Measurements from ENCODE around the gene IGSF9.
"Not testable (repeated sequence)": the region's sequence is repeated elsewhere in the genome, so short reads cannot be mapped to it uniquely, and the experiment has no call there.

IGSF9 gene

DNA sequence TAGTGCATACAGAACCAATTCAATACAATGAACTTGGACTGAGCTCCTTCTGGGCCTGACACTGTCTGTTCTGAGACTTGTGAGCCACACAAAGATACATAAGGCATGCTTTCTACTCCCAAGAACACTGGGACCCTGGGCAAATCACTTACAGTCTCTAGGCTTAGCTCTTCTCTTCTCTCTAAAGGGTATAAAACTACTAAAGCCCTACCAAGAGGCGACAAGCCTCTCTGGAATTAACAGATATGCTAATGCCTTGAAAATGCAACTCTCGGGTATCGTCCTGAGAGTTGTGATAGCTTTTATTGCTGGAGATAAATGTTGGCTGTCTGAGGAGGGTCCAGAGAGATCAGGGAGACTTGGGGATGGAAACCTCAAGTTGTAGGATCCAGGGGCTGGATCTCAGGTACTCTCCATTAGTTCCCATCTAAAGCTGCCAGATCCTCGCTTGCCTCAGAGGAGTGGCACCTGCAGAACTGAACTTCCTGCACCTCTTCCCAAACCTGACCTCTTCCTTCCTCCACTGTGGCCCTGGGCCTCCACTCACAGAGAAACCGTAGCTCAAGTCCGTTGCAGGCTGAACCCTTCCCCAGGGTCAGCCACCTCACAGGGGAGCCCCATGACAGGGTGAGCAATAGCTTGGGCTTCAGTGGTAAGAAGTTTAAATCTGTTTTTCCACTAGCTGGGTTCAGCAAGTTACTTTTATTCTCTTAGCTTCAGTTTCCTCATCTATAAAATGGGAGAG lies 33.9 kb downstream of the IGSF9 start:
- no peak for DNase-seq (ENCODE audit: low read depth, low spot score)
- H3K27ac ChIP-seq, result peak overlapping the region; percentile 22

DNA sequence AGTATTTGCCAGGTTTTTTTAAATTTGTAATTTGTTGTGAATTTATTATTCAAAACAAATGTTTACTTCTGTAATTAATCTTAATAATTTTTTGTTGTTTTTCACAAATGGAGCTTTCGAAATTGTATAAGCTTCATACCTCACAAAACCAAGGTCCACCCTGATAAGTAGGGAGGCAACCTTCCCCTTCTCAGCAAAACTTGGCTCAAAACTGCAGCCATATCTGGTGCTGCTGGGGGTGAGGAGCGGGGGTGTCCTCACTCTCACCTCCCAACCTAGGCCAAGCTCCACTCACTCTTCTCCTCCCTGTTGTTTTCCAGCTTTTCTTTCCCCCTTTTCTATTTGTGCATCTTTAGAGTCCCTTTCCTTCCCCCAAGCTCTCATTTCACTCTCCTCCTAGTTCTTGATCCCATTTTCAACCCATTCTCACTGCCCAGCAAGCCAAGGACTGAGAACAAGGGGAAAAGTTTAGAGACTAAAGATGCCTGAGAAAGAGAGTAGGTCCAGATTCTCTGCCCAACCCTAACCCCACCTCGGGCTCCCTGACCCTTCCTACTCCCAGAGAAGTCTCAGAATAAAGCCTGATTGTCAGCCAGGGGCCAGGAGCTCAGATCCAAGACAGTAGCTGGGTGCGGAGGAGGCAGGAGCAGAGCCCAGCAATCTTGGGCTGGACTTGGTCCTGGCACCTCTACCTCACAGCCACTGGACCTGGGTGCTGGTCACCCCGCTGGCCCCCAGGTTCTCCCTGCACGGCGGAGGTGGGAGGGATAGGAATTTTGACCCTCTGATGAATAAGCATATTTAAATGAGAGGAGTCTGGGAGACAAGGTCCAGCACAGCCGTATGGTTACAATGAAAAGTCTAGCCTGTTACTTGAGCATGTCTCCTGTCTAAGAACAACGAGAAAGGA lies 37.1 kb downstream of the IGSF9 start:
- DNase-seq (ENCODE audit: low read depth, low spot score), result no peak
- no peak overlapping the region for H3K27ac ChIP-seq

DNA sequence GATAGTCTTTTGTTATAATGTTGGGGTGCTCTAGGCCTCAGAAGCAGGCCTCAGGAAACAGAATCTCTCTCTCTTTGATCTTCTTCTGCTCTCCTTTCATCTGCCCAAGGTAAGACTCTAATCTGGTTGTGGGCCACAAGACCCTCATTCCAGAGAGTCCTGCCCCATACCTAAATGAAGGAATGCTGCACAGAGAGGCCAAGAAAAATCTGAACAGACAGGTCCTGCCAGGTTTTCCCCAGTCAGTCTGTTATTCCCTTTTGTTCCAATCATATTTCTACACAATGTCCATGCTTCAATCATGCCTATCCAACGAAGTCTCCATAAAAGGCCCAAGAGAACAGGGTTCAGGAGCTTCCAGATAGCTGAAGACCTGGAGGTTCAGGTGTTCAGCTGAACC lies 38.5 kb downstream of the IGSF9 start:
- no peak overlapping the region for H3K27ac ChIP-seq
- DNase-seq (ENCODE audit: low read depth, low spot score), result no peak

DNA sequence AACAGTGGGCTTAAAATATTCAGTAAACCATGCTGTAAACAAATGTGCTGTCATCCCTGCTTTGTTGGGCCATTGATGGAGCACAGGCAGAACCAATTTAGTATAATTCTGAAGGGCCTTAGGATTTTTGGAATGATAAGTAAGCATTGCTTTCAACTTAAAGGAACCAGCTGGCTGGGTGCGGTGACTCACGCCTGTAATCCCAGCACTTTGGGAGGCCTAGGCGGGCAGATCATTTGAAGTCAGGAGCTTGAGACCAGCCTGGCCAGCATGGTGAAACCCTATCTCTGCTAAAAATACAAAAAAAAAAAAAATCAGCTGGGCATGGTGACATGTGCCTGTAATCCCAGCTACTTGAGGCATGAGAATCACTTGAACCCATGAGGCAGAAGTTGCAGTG lies 41.4 kb downstream of the IGSF9 start:
- DNase-seq (ENCODE audit: low read depth, low spot score); H3K27ac ChIP-seq: not testable (repeated sequence)

DNA sequence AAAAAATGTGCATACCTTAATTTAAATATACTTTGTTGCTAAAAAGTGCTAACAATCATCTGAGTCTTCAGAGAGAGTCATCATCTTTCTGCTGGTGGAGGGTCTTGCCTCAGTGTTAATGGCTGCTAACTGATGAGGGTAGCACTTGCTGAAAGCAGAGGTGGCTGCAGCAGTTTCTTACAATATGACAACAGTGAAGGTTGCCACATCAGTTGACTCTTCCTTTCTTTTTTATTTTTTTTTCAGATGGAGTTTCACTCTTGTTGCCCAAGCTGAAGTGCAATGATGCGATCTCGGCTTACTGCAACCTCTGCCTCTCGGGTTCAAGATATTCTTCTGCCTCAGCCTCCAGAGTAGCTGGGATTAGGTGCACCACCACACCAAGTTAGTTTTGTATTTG lies 42.9 kb downstream of the IGSF9 start:
- no peak overlapping the region for H3K27ac ChIP-seq
- DNase-seq (ENCODE audit: low read depth, low spot score), result no peak

DNA sequence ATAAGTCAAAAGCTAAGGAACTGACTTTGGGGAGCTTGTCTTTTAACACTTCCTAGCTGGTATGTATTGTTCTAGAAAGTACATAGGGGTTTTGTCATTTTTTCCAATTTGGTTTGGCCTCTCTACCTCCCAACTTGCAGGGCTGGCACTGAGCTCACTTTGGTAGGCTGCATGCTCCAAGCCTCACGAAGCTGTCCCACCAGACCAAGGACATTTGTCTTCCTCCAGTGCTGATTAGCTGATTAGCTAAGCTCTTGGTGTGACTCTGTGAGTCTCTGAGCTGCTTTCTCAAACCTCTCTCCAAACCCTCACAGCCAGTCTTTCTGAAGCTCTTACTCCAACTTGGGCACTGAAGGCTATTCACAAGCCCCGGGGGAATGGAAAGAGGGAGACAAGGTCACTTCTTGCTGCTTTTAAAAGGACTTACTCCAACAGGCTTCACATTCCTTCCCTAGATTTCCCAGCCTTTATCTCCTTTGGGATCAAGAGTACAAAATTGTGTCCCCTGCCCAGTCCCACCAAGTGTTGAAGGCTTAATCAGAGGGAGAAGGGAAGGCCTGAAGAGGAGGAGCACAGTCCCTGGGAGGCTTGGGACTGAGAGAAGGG lies 44.6 kb downstream of the IGSF9 start:
- no peak for DNase-seq (ENCODE audit: low read depth, low spot score)
- peak overlapping the region; percentile 37 for H3K27ac ChIP-seq

DNA sequence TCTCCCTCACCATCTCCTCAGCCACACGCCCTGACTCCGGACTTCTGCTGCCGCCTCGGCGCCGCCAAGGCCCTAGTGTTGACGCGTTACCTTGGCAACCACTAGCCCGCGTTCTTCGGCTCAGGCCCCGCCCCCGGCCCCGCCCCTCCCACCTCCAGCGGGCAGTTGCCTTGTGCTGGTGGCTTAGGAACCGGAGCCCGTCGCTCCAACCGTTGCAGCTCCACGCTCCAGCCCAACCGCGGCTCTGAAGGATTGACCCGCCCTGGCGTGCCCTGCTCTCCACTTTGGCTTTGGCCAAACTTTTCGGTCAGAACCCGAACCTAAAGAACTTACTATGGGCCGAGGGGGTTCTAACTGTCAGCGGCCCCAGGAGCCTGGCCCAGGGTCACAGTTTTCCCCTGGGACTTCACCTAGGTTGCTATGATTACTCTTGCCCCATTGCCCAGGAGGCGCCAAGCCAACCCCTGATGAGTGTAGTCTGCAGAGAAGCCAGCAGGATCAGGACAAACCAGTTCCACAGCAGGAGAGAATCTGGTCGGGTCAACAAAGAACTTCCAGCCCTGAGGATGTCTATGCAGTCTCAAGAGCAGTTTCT lies 45.2 kb downstream of the IGSF9 start, which contains the start of gene CFAP45:
Gene CFAP45 (minus strand): TSS at position 80 of the 595 bp plus-strand sequence. CDS start 67 bp downstream, at position 13.
- no peak for DNase-seq (ENCODE audit: low read depth, low spot score)
- H3K27ac ChIP-seq, result peak within 1 kb of the TSS; percentile 37

DNA sequence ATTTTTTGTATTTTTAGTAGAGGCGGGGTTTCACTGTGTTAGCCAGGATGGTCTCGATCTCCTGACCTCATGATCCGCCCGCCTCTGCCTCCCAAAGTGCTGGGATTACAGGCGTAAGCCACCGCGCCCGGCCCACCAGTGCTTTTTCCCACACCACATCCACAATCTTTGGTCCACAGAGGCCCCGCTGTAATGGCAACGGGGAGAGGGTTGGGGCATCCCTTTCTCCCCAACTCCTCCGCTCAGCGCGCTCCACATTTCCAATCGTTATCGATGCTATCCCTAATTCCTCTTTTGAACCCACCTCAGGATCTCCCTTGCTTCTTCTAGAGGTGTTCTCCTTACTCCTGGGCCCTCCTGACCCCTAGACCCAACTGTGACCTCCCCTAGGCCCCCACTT lies 45.8 kb downstream of the IGSF9 start:
- DNase-seq (ENCODE audit: low read depth, low spot score); H3K27ac ChIP-seq: not testable (repeated sequence)

DNA sequence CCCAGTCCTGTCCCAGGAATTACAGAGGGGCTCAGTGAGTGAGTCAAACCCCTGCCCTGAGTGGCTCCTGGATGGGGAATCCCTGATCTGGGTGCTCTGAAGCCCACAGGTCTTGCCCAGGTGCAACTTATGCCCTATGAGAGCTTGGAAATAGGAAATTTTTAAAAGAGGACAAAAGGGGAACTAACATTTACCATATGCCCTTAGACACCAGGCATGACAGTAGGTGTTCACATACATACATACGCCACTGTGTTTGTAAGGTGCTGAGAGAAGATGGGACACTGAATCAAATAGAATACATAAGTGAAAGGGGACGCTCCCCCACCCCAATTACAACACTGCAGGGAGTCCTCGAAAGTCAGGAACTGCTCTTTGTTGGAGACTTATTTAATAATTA lies 46.9 kb downstream of the IGSF9 start:
- H3K27ac ChIP-seq, result no peak overlapping the region
- no peak for DNase-seq (ENCODE audit: low read depth, low spot score)

DNA sequence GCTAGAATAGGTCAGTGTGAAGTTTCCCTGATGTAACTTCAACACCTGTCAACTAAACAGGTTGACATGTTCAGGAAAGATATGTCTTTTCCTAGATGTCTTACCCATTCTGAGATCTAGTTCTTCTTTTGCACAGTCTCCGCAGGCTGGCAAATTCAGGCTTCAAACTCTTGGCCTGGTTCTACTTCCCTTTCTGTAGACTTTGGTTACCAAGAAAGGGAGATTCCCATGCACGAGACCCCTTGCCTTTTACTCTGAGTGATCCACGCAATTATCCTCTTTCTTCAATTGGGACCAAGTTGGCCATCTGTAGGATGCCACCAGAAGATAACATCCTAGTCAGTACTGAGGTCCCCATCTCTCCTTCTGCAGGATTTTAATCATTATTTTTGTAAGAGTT lies 47.5 kb downstream of the IGSF9 start:
- no peak for DNase-seq (ENCODE audit: low read depth, low spot score)
- H3K27ac ChIP-seq, result no peak overlapping the region

DNA sequence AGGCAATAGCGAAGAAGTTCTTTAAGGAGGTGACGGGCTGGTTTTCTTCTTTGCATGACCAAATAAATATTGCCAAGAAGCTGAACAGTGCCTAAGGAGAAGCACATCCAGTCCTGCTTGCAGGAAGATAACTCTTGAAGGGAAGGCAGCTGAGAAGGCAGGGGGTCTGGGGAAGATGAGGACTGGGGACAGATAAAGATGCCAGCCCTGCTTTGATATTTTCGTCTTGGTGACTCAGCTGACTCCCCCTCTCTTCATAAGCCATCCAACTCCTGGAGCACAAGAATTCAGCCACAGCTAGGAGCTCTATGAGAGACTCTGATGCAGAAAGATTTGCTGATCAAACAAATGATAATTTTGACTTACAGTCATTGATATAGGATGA lies 48.9 kb downstream of the IGSF9 start:
- no peak for DNase-seq (ENCODE audit: low read depth, low spot score)
- no peak overlapping the region for H3K27ac ChIP-seq

DNA sequence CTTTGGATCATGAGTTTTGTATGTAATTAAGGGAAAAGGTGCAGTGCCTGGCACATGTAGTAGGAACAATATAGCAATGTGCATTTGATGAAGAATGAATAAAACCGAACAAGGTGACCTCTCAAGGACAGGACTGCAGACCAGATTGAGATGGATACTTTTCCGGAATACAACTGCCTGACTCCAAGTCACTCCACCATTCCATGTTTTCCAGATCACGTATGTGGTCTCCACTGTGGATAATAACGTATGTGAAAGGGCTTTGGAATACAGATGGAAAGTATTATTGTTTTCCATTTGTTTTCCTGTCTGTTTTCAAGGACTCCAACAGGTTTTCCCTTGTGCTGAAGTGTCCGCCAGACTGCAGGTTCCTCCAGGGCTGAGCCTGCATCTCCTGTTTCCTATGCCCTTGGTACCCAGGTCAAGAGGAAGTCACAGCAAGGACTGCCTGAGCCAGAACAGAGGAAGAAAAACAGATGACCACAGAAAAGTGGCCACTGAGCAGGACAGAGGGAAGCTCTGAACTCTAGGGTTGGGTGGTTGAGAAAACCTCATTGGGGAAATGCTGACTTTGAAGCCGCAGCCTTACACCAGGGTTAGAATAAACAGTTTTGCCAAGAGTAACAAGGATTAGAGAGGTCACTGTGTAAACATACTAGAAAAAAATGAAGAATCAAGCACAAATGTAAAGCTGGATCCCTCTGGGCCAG lies 49.4 kb downstream of the IGSF9 start:
- no peak for DNase-seq (ENCODE audit: low read depth, low spot score)

DNA sequence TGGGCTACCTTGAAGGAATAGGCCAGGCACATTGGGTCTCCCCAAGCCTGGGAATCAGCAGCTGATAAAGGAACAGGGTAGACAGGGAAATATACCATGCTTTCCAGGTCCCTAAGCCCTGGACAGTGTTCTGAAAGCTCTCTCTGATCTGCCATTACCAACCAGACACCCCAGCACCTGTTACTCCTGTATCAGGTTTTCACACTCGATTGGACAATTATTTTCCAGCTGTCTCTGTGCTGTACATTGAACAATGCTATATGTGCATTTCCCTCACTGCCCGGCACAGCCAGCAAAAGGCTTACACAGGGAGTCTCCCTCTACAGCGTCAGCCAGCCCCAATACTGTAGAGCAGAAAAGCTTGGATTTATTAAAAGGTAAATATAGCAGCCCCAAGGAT lies 50.1 kb downstream of the IGSF9 start:
- no peak overlapping the region for H3K27ac ChIP-seq

More for the DNA sequence above, 49.4 kb downstream of the IGSF9 start:
- no peak overlapping the region for H3K27ac ChIP-seq

DNA sequence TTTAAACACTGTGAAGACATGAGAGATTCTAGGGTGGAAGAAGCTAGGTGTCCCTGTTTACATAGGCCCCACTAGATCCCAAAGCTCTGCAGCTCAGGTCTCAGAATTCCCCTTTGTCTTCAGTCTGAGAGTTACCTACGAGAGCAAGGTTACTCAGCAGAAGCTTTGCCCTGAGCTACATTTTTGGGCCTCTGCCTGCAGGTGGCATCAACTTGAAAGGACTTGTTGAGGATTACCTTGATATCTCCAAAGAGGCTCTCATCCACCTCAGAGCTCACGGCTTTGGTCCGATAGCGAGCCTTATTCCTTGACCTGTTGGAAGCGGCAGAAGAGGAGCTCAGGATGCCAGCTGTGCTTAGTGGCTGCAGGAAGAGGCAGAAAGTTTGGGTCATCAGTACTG lies 52.5 kb downstream of the IGSF9 start:
- no peak for DNase-seq (ENCODE audit: low read depth, low spot score)
- H3K27ac ChIP-seq, result no peak overlapping the region

More for the DNA sequence above, 50.1 kb downstream of the IGSF9 start:
- DNase-seq (ENCODE audit: low read depth, low spot score), result no peak

DNA sequence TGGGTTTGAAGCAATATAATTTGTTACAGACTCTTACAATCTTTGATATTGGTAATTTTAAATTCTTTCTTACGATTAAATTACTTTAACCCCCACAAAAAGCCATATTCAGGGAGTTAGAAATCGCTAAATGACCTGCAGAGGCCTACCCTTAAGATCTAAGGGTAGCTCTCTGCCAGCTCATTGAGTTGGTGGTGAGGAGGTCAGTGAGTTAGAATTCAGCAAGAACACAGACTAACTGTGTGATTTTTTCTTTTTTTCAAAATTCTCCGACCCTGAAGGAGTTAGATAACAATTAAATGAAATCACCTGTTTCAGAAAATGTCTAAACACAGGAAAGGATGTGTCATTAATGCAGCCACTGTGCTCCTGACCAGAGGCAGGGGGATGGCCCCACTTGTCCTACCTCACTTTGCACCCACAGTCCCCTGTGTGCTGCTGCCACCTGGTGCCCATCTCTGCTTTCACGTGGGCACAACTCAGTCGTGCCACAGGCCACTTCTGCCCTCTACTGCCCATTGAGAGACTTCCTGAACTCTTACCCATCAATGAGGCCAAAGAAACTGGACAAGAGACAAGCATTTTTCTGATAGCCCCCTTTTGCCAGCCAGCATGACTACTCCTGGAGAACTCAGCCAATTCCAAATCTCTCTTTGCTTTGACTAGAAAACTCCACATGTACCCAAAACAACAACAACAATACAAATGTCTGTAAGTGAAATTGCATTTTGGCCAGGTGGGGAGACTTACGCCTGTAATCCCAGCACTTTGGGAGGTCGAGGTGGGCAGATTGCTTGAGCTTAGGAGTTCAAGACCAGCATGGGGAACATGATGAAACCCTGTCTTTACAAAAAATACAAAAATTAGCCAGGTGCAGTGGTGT lies 53.9 kb downstream of the IGSF9 start:
- DNase-seq (ENCODE audit: low read depth, low spot score), result no peak
- no peak overlapping the region for H3K27ac ChIP-seq

DNA sequence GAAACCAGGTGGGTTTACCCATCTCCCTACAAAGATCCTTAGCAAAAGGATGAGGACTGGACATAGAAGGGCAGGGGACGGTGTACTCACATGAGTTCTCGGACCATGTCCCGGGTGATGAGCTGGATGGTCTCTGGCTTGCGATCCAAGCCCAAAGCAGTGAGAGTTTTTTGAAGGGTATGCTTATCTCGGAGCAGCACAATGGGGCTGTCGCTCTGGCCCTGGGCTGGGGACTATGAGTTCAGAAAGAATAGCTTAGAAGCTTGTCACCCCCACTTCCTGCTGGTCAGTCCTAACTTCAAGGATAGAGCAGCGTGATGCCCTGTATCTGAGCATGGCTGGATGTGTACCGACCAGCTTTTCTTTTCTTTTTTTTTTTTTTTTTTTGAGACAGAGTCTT lies 55.0 kb downstream of the IGSF9 start:
- DNase-seq (ENCODE audit: low read depth, low spot score), result no peak
- H3K27ac ChIP-seq, result peak overlapping the region; percentile 68

DNA sequence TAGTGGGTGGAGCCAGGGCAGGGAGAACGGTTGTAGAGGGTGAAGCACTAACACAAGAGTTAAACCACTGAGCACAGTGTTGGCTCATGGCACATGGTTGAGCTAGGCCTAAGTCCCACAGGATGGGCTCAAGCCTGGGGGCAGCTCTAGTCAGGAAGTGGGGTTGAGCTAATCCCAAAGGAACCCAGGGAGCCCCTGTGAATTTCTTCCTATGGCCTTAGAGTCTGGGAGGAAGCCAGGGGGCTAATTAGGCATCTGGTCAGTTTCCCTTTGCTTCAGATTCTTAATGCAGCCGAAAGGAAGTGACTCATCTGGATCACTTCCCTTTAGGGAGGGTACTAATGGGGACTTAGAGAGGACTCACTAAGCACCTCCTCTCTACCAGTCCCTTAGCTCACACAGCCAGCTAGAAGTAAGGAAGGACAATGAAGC lies 55.6 kb downstream of the IGSF9 start:
- peak overlapping the region; percentile 68 for H3K27ac ChIP-seq

DNA sequence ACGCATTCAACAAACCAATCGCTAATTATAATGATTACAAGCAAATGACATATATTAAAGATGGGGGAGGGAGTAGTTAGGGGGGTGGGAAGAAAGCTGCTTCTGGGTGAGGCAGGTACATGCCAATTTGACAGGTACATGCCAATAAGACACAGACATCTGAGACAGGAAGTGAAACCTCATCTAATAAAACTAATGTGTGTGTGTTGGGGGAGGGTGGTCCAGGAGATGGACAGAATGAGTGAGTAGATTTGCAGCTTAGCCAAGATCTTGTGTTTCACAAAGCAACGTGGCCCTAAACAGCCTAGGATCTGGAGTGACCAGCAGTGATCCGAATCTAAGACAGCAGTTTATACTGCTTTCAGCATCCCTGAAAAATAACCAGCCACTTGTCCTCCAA lies 56.2 kb downstream of the IGSF9 start:
- peak overlapping the region; percentile 68 for H3K27ac ChIP-seq
- DNase-seq (ENCODE audit: low read depth, low spot score), result no peak

More for the DNA sequence above, 55.6 kb downstream of the IGSF9 start:
- no peak for DNase-seq (ENCODE audit: low read depth, low spot score)

DNA sequence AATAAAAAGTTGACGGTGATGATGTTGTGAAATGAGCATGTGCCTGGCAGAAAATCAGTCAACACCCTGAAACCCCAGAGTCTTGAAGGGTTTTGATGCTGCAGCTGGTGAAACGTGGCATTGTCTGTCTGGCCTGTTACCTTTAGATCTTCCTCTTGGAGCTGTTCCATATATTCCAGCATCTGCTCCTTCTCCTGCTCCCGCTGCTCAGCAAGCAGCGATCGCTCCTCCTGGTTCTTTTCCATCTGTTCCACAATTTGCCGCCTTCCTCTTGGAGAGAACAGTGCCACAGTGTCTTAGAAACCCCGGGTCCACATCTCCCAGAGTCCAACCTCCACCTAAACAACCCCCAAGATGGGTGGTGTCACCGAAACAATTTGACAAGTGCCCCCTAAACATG lies 61.1 kb downstream of the IGSF9 start:
- no peak overlapping the region for H3K27ac ChIP-seq
- no peak for DNase-seq (ENCODE audit: low read depth, low spot score)
